ENCODE data around the gene SIK3.

The SIK3 gene

DNA sequence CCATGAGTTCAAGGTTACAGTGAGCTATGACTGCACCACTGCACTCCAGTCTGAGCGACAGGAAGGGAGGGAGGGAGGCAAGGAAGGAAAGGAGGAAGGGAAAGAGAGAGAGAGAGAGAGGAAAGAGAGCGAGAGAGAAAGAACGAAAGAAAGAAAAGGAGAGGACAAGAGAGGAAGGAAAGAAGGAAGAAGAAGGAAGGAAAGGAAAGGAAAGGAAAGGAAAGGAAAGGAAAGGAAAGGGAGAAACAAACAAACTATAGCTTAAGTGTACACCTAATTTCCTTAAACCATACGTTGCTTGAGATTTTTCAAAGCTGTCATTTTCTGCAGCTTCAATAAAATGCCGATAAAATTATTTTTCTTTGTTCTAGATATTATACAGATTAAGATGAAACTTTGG, 180.6 kb downstream of the SIK3 start:
- Histone ChIP-seq H3K4me1 (ENCODE audit: insufficient read depth, low read length) (no peaks in the 10 kb centered on the region), H3K9me3 (ENCODE audit: insufficient read depth, low read length, severe bottlenecking) (no peaks in the 10 kb centered on the region), H3K36me3 (ENCODE audit: insufficient read depth, low read length) (no peaks in the 10 kb centered on the region; the same call in 1 of the 2 replicates), H3K27me3 (ENCODE audit: insufficient read depth, low read length, poor library complexity) (no peaks in the 10 kb centered on the region), H3K27ac (ENCODE audit: low read length) (no peak overlapping the region), H3K9ac (ENCODE audit: low read depth, low read length) (no peak overlapping the region), H2AFZ (ENCODE audit: low read depth, low read length) (no peak overlapping the region), H3K79me2 (ENCODE audit: insufficient read depth, low read length) (no peaks in the 10 kb centered on the region), H4K20me1 (ENCODE audit: insufficient read depth, low read length) (no peaks in the 10 kb centered on the region), H3K4me3 (ENCODE audit: low read depth in 1 of 2, low read length in 2 of 2) (no peak overlapping the region), H3K4me2 (ENCODE audit: insufficient read depth, low read length) (no peak overlapping the region)
- no peak for TF ChIP-seq EZH2 (IDR thresholded peaks at IDR 0.05; ENCODE audit: borderline replicate concordance, low read depth, low read length, severe bottlenecking)
- TF ChIP-seq CTCF (IDR thresholded peaks at IDR 0.05; ENCODE audit: borderline replicate concordance, extremely low read depth, low read length, poor library complexity, severe bottlenecking), result no peak
- no peak for DNase-seq
- no peak for ATAC-seq (ENCODE audit: insufficient read depth, low read depth)

DNA sequence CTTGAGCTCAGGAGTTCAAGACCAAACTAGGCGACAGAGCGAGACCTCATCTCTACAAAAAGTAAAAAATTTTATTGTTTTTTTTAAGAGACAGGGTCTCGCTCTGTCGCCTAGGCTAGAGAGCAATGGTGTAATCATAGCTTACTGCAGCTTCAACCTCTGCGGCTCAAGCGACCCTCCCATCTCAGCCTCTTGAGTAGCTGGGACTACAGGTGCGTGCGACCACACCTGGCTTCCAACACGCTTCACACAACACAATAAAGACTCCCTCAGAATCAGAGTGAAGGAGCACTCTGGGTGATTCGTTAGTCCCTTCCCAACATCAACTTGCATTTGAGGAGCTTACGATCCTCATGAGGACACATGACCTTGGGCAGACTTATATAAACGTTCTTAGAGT, 181.3 kb downstream of the SIK3 start:
- Histone ChIP-seq H3K27ac (ENCODE audit: low read length) (no peak overlapping the region), H4K20me1 (ENCODE audit: insufficient read depth, low read length) (no peaks in the 10 kb centered on the region), H3K27me3 (ENCODE audit: insufficient read depth, low read length, poor library complexity) (no peaks in the 10 kb centered on the region), H2AFZ (ENCODE audit: low read depth, low read length) (no peak overlapping the region), H3K4me3 (ENCODE audit: low read depth in 1 of 2, low read length in 2 of 2) (no peak overlapping the region), H3K4me1 (ENCODE audit: insufficient read depth, low read length) (no peaks in the 10 kb centered on the region), H3K9ac (ENCODE audit: low read depth, low read length) (no peak overlapping the region), H3K4me2 (ENCODE audit: insufficient read depth, low read length) (no peak overlapping the region), H3K9me3 (ENCODE audit: insufficient read depth, low read length, severe bottlenecking) (no peaks in the 10 kb centered on the region), H3K79me2 (ENCODE audit: insufficient read depth, low read length) (no peaks in the 10 kb centered on the region), H3K36me3 (ENCODE audit: insufficient read depth, low read length) (no peaks in the 10 kb centered on the region; the same call in 1 of the 2 replicates)
- no peak for TF ChIP-seq CTCF (IDR thresholded peaks at IDR 0.05; ENCODE audit: borderline replicate concordance, extremely low read depth, low read length, poor library complexity, severe bottlenecking)
- no peak for TF ChIP-seq EZH2 (IDR thresholded peaks at IDR 0.05; ENCODE audit: borderline replicate concordance, low read depth, low read length, severe bottlenecking)
- no peak for DNase-seq
- no peak for ATAC-seq (ENCODE audit: insufficient read depth, low read depth)

DNA sequence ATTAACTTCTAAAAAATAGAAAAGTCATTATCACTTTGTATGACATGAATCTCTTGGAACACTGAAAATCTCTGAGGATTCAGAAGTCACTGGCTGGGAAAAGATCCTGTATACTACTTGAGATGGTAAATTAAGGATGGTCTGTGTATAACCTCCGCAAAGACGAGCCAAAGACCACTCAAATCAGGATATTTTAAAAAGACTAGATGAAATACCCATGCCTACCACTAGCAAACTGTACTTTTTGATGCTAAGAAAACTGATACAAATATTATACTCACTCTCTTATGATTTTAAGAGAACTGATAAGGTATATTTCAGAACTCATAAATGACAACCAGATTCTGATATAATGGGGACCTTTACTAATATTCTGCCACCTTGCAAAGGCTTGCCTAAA, 182.2 kb downstream of the SIK3 start:
- Histone ChIP-seq H3K27me3 (ENCODE audit: insufficient read depth, low read length, poor library complexity) (no peaks in the 10 kb centered on the region), H2AFZ (ENCODE audit: low read depth, low read length) (no peak overlapping the region), H3K9me3 (ENCODE audit: insufficient read depth, low read length, severe bottlenecking) (no peaks in the 10 kb centered on the region), H3K4me3 (ENCODE audit: low read depth in 1 of 2, low read length in 2 of 2) (no peak overlapping the region), H3K36me3 (ENCODE audit: insufficient read depth, low read length) (no peaks in the 10 kb centered on the region; the same call in 1 of the 2 replicates), H4K20me1 (ENCODE audit: insufficient read depth, low read length) (no peaks in the 10 kb centered on the region), H3K79me2 (ENCODE audit: insufficient read depth, low read length) (no peaks in the 10 kb centered on the region), H3K4me1 (ENCODE audit: insufficient read depth, low read length) (no peaks in the 10 kb centered on the region), H3K9ac (ENCODE audit: low read depth, low read length) (no peak overlapping the region), H3K27ac (ENCODE audit: low read length) (no peak overlapping the region), H3K4me2 (ENCODE audit: insufficient read depth, low read length) (no peak overlapping the region)
- no peak for TF ChIP-seq CTCF (IDR thresholded peaks at IDR 0.05; ENCODE audit: borderline replicate concordance, extremely low read depth, low read length, poor library complexity, severe bottlenecking)
- TF ChIP-seq EZH2 (IDR thresholded peaks at IDR 0.05; ENCODE audit: borderline replicate concordance, low read depth, low read length, severe bottlenecking), result no peak
- ATAC-seq (ENCODE audit: insufficient read depth, low read depth) (no peak), DNase-seq (no peak)

DNA sequence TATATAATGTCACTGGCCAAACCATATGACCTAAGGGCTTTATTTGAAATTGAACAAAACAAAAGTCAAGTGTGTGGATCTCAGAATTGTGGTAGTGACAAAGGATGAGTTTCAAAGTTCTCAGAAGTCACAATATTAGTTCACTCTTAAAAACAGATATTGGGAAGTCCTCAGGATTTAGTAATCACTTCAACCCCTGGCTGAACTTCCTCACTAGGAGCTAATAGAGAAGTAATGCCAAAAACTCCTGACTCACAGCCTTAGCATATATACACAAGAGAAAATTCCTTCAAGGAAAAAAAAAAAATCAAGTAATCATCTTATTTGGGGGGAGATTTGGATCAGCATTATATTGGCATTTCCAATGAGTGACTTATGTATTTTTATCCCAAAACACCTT, 185.2 kb downstream of the SIK3 start:
- Histone ChIP-seq H3K9me3 (ENCODE audit: insufficient read depth, low read length, severe bottlenecking) (no peaks in the 10 kb centered on the region), H3K79me2 (ENCODE audit: insufficient read depth, low read length) (no peaks in the 10 kb centered on the region), H3K4me3 (ENCODE audit: low read depth in 1 of 2, low read length in 2 of 2) (no peak overlapping the region), H3K4me2 (ENCODE audit: insufficient read depth, low read length) (no peak overlapping the region), H3K27ac (ENCODE audit: low read length) (no peak overlapping the region), H2AFZ (ENCODE audit: low read depth, low read length) (no peak overlapping the region), H3K36me3 (ENCODE audit: insufficient read depth, low read length) (no peaks in the 10 kb centered on the region; the same call in 1 of the 2 replicates), H4K20me1 (ENCODE audit: insufficient read depth, low read length) (no peaks in the 10 kb centered on the region), H3K4me1 (ENCODE audit: insufficient read depth, low read length) (no peaks in the 10 kb centered on the region), H3K27me3 (ENCODE audit: insufficient read depth, low read length, poor library complexity) (no peaks in the 10 kb centered on the region), H3K9ac (ENCODE audit: low read depth, low read length) (no peak overlapping the region)
- DNase-seq (no peak), ATAC-seq (ENCODE audit: insufficient read depth, low read depth) (no peak)
- TF ChIP-seq EZH2 (IDR thresholded peaks at IDR 0.05; ENCODE audit: borderline replicate concordance, low read depth, low read length, severe bottlenecking), result no peak
- TF ChIP-seq CTCF (IDR thresholded peaks at IDR 0.05; ENCODE audit: borderline replicate concordance, extremely low read depth, low read length, poor library complexity, severe bottlenecking), result no peak
